SU-DHL-6 (cell line): Measurements from ENCODE around the gene SNX13.

Experiments
- H2AFZ ChIP-seq: fragments of 200-600 bp; sonication (generic); 2 replicates; pipeline ENCODE4 v1.6.1; 2014; ENCODE audit warnings: low read depth, mild to moderate bottlenecking, moderate library complexity, mixed read lengths, antibody characterized with exemption, low read length; ENCODE audit not compliant: severe bottlenecking
- H3F3A ChIP-seq: fragments of 200-600 bp; shearing (Covaris generic); 2 replicates; pipeline ENCODE4 v1.6.0; 2016; ENCODE audit warnings: antibody characterized with exemption, mild to moderate bottlenecking; ENCODE audit not compliant: insufficient read depth
- H3K27ac ChIP-seq: fragments of 200-600 bp; sonication (generic); 2 replicates; pipeline ENCODE4 v1.5.1; 2016; ENCODE audit warnings: low read depth, mild to moderate bottlenecking, low read length, moderate library complexity, mixed read lengths
- H3K27me3 ChIP-seq: fragments of 200-600 bp; sonication (generic), shearing (Covaris generic); 2 replicates; pipeline ENCODE4 v1.6.0; 2014; ENCODE audit warnings: mild to moderate bottlenecking, low read length
- H3K36me3 ChIP-seq: fragments of 200-600 bp; sonication (generic); 2 replicates; pipeline ENCODE4 v1.6.1; 2014; ENCODE audit warnings: mild to moderate bottlenecking, low read length, mixed read lengths
- H3K4me2 ChIP-seq: fragments of 300-600, 200-600 bp; shearing (Covaris generic), sonication (generic); 2 replicates; pipeline ENCODE4 v1.6.0; 2014; ENCODE audit warnings: low read length, low read depth, mild to moderate bottlenecking; ENCODE audit not compliant: poor library complexity, severe bottlenecking
- H3K4me3 ChIP-seq: fragments of 200-600 bp; sonication (generic); 2 replicates; pipeline ENCODE4 v1.5.1; 2014; ENCODE audit warnings: antibody characterized with exemption, low read length, mild to moderate bottlenecking, mixed read lengths; ENCODE audit not compliant: insufficient read depth, poor library complexity, severe bottlenecking
- H3K79me2 ChIP-seq: fragments of 200-600 bp; sonication (generic); 2 replicates; pipeline ENCODE4 v1.6.1; 2014; ENCODE audit warnings: mild to moderate bottlenecking, low read length, moderate library complexity; ENCODE audit not compliant: insufficient read depth
- H3K9ac ChIP-seq: fragments of 200-600 bp; sonication (generic); 2 replicates; pipeline ENCODE4 v1.7.0; 2014; ENCODE audit warnings: mild to moderate bottlenecking, low read length
- H3K9me2 ChIP-seq: fragments of 200-600 bp; sonication (generic); replicated peaks from 2 replicates; pipeline ENCODE4 v1.6.1; 2014; ENCODE audit warnings: low read length; ENCODE audit not compliant: insufficient read depth
- H3K9me3 ChIP-seq: fragments of 200-600 bp; sonication (generic); 2 replicates; pipeline ENCODE4 v1.6.1; 2014; ENCODE audit warnings: low read length, mixed read lengths; ENCODE audit not compliant: insufficient read depth
- H4K20me1 ChIP-seq: fragments of 200-600 bp; sonication (generic); 2 replicates; pipeline ENCODE4 v1.6.1; 2014; ENCODE audit warnings: low read depth, mild to moderate bottlenecking, antibody characterized with exemption, low read length, moderate library complexity, mixed read lengths
- EZH2phosphoT487 ChIP-seq: fragments of 200-600 bp; sonication (generic), shearing (Covaris generic); conservative IDR thresholded peaks from 2 replicates; pipeline ENCODE4 v1.6.1; 2018; ENCODE audit warnings: mild to moderate bottlenecking, antibody characterized with exemption, low read length, moderate library complexity, mixed read lengths
- TF ChIP-seq, protein P1 (sequence below): fragments of 200-600 bp; sonication (generic); IDR thresholded peaks from one replicate; pipeline ENCODE4 v1.5.1; 2017; ENCODE audit warnings: antibody characterized with exemption, mild to moderate bottlenecking, low read length, moderate library complexity; ENCODE audit not compliant: insufficient read depth, poor library complexity, severe bottlenecking

SNX13 gene

DNA sequence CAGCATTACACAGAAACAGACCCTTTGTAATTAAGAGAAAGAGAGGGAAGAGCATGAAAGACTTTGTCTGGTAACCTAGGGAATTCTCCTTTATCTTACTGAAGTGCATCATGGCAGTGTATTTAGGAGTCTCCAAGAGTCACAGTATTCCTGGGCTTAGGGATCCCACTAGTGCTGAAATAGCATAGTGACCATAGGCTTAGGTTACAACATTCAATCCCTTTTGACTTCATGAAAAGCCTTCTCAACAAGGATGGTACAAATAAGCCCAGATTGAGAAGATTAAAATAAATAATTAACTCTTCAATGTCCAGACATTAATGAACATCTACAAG is 76.5 kb downstream of the SNX13 start:
- TF ChIP-seq, protein P1, sequence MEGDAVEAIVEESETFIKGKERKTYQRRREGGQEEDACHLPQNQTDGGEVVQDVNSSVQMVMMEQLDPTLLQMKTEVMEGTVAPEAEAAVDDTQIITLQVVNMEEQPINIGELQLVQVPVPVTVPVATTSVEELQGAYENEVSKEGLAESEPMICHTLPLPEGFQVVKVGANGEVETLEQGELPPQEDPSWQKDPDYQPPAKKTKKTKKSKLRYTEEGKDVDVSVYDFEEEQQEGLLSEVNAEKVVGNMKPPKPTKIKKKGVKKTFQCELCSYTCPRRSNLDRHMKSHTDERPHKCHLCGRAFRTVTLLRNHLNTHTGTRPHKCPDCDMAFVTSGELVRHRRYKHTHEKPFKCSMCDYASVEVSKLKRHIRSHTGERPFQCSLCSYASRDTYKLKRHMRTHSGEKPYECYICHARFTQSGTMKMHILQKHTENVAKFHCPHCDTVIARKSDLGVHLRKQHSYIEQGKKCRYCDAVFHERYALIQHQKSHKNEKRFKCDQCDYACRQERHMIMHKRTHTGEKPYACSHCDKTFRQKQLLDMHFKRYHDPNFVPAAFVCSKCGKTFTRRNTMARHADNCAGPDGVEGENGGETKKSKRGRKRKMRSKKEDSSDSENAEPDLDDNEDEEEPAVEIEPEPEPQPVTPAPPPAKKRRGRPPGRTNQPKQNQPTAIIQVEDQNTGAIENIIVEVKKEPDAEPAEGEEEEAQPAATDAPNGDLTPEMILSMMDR, result no peak
- TF ChIP-seq EZH2phosphoT487, result no peak
- Histone ChIP-seq H3K4me2 (no peak overlapping the region), H2AFZ (no peak overlapping the region), H3K4me3 (no peak overlapping the region), H3K27ac (no peak overlapping the region), H3K9me2 (no peaks in the 10 kb centered on the region), H3F3A (no peaks in the 10 kb centered on the region), H4K20me1 (no peaks in the 10 kb centered on the region), H3K9ac (no peak overlapping the region), H3K36me3 (peaks cover 6% of the 10 kb centered on the region), H3K27me3 (no peaks in the 10 kb centered on the region), H3K9me3 (no peaks in the 10 kb centered on the region), H3K79me2 (no peaks in the 10 kb centered on the region)

DNA sequence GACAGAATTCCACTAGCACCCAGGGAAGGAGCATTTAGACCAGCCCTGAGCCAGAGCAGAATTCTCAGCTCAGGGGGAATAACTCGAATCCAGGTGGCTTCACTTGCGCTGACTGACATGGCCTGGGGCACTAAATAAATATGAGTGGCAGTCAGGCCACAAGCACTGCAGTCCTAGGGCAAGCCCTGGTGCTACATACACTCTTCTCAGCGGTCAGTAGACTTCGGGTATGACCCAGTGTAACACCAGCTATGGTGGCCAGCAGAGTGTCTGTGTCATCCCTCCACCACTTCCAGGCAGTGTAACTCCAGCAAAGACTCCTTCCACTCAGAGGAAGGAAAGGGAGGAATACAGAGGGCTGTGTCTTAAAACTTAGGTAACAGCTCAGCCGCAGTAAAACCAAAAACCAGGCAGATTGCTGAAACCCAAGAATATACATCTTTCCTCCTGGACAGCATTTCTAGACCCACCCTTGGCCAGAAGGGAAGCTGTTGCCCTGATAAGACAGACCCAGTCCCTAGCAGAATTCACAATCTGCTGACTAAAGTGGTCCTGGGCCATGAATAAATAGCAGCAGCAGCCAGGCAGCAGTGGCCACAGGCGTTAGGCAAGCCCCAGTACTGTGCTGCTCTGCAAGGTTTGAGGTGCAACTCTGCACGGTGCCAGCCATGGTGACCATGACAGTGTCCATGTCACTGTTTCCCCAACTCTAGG is 77.0 kb downstream of the SNX13 start:
- H3K36me3 ChIP-seq, result peaks cover 6% of the 10 kb centered on the region
- TF ChIP-seq EZH2phosphoT487, result no peak
- TF ChIP-seq, protein P1, result no peak
- H3F3A ChIP-seq, result no peaks in the 10 kb centered on the region; the same call in 1 of the 2 replicates
- no peak overlapping the region for H2AFZ ChIP-seq
- H3K27me3 ChIP-seq, result no peaks in the 10 kb centered on the region
- H4K20me1 ChIP-seq, result no peaks in the 10 kb centered on the region
- no peaks in the 10 kb centered on the region for H3K9me2 ChIP-seq
- no peak overlapping the region for H3K9ac ChIP-seq
- H3K4me3 ChIP-seq, result no peak overlapping the region
- no peak overlapping the region for H3K4me2 ChIP-seq
- H3K27ac ChIP-seq, result no peak overlapping the region
- no peaks in the 10 kb centered on the region for H3K79me2 ChIP-seq
- H3K9me3 ChIP-seq, result no peaks in the 10 kb centered on the region

DNA sequence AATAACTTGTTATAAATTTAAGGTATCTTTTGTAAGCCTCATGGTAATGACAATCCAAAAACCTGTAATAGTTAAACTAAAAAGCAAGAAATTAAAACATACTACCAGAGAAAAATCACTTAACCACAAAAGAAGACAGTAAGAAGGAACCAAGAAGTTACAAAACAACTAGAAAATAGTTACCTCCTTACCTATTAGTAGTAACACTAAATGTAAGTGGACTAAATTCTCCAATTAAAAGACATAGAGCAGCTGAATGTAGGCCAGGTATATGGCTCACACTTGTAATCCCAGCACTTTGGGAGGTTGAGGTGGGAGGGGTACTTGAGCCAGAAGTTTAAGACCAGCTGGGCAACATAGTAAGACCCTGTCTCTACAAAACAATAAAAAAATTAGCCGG is 84.0 kb downstream of the SNX13 start:
- H3K27ac ChIP-seq, result no peak overlapping the region
- H3K36me3 ChIP-seq, result peaks cover 3% of the 10 kb centered on the region; the same call in 1 of the 2 replicates
- no peaks in the 10 kb centered on the region; the same call in 1 of the 2 replicates for H3F3A ChIP-seq
- TF ChIP-seq, protein P1, result no peak
- TF ChIP-seq EZH2phosphoT487, result no peak
- H4K20me1 ChIP-seq, result no peaks in the 10 kb centered on the region
- no peaks in the 10 kb centered on the region for H3K27me3 ChIP-seq
- peaks cover 3% of the 10 kb centered on the region; the same call in 1 of the 2 replicates for H3K9me3 ChIP-seq
- no peak overlapping the region for H3K4me2 ChIP-seq
- H3K9me2 ChIP-seq, result no peaks in the 10 kb centered on the region
- H3K79me2 ChIP-seq, result no peaks in the 10 kb centered on the region
- no peak overlapping the region for H3K9ac ChIP-seq
- H3K4me3 ChIP-seq, result no peak overlapping the region
- H2AFZ ChIP-seq, result no peak overlapping the region
